HG03060 (cell line): ENCODE results near the gene CSNK2B.

Source experiments
- ATAC-seq: cut with Tn5 transposase; IDR thresholded peaks from one replicate; pipeline ENCODE4 v1.9.1; 2021; ENCODE audit warnings: low read depth, moderate number of reproducible peaks; ENCODE audit not compliant: unreplicated experiment

CSNK2B gene

DNA sequence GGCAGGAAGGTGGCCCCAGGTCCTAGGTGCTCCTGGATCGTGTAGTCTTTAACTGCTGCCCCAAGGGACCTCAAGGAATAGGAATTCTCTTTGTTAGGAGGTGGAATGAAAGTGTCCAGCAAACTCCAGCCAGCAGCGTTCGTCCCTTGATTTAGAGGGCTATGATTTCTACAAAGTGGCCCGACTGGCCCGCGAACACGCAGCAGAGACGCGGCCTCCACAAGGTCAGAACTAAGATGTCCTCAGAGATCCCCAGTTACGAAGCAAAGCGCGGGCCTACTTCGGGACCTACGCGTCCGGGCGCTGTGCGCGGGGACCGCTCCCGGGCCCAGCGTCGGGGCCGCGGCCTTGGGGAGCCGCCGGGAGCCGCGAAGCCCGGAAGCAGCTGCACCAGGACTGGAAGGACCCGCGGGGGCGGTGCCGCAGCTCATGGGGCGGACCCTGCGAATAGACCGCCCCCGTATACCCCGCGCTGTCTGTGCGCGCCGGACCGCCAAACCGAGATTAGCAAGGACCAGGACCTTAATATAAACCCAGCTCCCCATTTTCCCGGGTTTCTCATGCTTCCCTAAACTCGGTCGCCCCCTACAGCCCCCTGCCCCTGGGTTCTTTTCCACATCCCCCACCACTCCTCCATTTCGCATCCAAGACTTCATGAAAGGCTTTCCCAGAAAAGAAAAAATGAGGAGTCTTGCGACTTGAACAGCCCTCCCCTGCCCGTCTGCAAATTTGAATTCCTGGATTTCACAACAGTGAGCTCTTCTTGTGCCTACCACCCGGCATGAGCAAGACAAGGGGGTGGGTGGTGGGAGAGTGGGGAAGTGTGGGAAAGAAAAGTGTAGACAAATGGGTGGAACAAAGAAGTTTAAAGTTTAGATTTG, 5.3 kb upstream of the CSNK2B start, which contains the start of gene C6orf47:
Gene C6orf47 (minus strand): TSS at position 398 of the 881 bp plus-strand sequence. CDS start 831 bp downstream, outside the sequence.
- ATAC-seq = no peak

DNA sequence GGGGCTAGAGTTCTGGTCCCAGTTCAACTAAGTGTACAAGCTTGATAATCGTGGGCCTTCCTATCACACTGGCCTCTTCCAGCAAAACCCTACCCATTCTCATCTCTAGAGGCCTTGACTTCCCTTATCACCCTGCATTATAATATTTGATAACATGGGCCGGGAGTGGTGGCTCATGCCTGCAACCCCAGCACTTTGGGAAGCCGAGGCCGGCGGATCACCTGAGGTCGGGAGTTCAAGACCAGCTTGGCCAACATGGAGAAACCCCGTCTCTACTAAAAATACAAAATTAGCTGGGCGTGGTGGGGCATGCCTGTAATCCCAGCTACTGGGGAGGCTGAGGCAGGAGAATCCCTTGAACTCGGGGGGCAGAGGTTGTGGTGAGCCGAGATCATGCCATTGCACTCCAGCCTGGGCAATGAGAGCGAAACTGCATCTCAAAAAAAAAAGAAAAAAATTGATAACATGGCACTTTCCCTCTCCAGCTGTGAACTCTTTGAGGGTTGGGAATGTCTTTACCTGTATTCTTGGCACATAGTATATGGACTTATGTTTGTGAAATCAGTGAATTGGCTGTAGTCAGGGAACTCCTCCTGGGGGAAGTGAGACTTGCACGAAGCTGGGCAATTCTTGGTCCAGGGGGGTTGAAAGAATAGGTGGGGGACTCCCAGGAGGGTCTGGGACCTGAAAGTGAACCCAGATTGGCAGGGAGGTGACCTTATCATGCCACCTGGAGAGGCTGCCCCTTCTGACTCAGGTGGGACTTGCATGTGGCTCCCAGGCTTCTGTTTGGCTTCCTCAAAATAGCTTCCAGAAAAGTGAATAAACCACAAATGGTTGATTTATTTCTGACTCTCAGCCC, 4.4 kb upstream of the CSNK2B start:
- ATAC-seq = no peak

DNA sequence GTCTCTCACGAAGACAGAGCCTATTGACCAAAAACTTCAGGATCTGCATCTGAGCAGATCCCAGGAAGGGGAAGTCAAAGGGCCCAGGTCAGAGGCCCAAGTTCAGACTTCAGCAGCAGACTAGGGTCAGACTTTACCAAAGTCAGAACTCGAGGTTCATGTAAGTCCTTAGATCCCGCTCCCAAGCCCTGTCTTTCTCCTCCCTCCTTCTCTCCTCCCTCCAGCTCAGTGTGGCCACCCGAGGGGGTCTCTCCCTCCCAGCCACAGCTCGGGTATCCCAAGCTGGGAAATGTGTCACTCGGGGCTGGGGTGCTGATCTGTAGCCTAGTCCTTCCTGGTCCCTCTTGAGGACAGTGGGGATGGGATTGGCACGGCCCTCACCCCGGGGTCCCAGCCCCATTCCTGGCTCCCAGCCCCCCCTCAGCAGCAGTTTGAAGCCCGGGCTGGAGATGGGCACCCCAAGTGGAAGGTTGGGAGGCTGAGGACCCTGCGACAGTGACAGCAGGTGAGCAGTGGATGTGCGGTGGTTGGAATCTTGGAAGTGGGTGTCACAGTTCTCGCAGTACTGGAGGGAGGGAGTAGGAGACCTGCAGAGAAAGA, 3.7 kb upstream of the CSNK2B start:
- ATAC-seq = no peak

DNA sequence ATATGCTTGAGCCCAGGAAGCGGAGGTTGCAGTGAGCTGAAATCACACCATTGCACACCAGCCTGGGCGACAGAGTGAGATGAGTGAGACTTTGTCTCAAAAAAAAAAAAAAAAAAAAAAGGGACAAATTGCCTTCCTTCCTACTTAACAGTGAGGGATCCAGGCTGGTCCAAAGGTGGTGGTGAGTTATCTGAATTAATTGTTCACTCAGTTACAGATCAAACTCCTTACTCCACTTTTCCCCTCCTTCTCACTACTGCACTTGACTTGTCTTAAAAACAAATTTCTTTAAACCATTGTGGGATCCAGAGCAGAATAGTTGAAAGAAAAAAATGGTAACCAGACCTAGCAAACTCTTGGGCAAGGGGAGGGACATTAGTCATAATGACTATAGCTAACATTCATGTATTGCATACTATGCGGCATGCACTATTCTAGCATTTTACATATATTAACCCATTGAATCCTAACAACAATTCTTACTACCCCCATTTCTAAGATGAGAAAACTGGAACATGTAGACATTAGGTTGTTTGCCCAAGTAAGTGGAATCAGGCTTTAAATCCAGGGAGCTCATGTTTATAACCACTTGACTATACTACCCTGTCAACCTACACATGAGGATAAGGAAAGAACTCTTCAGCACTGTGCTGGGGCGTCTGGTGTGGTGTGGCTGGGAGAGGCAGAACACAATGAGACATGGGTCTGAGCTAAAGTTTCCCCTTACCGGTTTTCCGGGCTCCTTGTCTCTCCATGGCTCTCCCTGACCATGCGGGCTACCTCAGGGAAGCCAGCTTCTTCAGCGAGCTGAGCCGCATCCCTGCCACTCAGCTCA, 2.5 kb upstream of the CSNK2B start:
- no peak for ATAC-seq

DNA sequence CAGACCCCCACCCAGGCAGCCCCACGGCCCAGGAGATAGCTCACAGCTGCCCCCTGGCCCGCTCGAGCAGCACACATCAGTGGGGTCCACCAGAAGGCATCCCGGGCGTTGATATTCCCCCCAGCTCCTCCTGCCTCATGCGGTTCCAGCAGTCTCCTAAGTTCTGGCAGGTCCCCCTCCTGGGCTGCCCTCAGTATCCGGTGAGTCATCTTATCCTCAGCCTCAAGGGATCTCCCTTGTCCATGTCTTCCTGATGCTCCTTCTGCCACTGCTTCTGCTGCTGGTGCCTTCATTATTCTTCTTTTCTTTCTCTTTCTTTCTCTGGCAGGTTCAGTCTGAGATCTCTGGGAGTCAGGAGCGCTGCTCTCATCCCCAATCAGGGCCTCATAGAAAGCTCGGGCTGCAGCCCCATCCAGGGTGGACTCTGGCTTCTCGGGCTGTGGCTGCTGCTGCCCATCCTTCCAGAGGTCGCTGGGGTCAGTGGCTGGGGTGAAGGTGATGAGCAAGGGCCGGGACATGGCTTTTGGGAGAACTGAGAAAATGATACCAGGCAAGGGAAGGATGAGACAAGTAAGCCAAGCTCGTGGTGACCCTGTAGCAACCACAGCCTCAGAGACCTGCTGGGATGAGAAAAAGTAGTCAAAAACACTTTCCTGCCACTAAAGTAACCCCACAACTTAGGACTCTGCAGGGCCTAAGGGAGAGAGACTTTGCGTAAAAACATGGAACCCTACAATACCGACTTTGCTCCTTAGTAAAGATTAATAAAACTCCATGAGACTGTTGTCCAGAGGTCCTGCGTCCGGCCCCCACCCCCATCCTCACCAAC, 1.7 kb upstream of the CSNK2B start:
- ATAC-seq = no peak

DNA sequence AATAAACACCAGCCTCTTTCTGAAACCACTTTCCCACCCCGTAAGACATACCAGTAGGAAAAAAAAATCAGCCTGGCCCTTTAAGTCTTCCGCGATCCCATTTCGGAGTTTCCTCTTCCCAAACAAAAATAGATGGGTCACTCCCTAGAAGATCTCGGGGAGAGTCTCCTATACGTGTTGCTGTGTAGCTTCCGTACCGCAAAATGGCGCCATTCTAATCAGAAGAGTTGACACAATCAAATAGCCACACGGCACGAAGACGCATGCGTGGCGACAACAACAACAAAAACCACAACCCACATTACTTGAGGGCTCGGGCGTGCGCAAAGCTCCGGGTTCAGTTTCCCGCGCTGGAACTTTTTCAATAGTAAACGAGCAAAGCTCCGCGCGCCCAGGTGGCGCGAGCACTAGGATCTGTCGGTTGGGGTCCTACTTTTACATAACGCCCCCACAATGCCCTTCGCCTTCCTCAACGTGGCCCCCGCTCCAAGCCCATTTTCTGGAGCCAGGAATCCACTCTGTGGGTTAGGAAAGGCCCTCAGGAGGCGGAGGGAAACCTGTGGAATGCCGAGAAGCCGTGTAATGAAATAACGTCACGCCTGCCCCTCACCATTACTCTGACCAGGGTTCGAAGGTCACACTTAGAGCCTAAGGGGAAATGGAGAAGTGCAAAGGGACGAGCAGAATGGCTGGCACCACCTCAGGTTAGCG, 935 bp upstream of the CSNK2B start, which contains the start of gene GPANK1:
Gene GPANK1 (minus strand): TSS at position 208 of the 711 bp plus-strand sequence. CDS start 519 bp downstream, outside the sequence.
- peak; percentile 38 for ATAC-seq

DNA sequence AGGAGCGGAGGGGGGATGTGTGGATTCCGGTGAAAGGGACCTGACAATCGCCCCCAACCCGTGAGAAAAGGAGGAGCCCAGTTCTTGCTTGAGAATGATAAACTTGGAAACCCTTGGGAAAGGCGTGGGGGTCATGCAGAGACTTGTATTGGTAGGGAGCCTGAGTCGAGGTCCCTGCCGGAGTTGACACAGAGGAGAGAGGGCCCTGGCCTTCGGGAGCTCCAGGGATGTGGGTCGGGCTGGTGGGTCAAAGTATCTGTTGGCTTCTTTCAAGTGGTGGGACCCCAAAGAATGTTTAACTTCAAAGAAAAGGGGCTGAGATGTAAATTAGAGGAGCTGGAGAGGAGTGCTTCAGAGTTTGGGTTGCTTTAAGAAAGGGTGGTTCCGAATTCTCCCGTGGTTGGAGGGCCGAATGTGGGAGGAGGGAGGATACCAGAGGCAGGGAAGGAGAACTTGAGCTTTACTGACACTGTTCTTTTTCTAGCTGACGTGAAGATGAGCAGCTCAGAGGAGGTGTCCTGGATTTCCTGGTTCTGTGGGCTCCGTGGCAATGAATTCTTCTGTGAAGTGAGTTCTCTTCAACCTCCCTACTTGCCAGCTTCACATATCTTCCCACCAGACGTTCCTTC, 571 bp downstream of the CSNK2B start:
- no peak for ATAC-seq

DNA sequence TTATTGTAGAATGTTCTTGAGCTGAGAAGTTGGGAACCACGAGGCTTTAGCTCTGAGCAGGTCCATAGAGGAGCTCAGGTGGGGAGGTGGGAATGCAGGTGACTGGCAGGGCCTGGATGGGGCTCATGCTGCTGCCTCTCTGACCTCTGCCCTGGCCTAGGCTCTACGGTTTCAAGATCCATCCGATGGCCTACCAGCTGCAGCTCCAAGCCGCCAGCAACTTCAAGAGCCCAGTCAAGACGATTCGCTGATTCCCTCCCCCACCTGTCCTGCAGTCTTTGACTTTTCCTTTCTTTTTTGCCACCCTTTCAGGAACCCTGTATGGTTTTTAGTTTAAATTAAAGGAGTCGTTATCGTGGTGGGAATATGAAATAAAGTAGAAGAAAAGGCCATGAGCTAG, 3.8 kb downstream of the CSNK2B start, which contains the start of gene LY6G5B:
Gene LY6G5B (plus strand): TSS at position 301 of the 400 bp plus-strand sequence. CDS start 975 bp downstream, outside the sequence.
- no peak for ATAC-seq

DNA sequence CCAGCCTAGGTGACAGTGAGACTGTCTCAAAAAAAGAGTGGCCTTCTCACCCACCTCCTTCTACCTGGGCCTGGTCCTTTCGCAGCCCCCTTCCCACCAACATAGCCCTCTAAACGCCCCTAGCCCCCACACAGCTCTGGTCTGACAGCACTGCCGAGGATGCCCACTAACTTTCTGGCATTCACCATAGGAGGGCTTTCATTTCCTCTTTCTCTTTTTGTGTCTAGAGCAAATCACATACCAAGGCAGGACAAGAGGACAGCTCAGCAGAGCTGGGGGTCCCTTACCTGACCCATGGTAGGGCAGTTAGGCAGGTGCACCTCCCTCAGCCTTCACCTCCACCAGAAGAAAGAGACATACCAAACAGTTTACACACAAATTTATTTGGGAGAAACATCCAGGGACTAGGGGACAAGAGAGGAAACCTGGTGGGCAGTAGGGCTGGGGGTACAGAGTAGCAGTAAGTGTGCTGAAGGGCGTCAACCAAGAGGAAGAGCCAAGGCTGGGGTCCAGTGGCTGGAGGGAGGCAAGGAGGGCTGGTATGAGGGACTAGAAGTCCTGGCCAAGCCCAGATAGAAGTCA, 10.5 kb downstream of the CSNK2B start:
- no peak for ATAC-seq

DNA sequence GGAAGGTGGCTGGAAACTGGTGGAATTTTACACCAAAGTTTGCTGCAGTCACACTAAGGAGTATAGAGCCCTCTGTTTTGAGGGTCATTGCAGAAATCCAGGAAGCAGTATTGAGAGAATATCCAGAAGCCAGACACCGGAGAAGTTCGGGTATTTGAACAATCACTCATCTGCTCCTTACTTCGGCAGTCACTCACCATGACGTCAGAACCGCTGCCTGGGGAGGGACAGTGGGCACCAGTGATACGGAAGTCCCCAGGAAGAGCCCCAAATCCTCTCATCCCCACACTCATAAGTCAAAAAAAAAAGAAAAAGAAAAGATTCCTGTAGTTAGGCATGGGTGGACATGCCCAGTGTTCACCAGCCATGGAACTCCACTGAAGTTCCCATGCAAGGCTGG, 11.0 kb downstream of the CSNK2B start:
- ATAC-seq = no peak

DNA sequence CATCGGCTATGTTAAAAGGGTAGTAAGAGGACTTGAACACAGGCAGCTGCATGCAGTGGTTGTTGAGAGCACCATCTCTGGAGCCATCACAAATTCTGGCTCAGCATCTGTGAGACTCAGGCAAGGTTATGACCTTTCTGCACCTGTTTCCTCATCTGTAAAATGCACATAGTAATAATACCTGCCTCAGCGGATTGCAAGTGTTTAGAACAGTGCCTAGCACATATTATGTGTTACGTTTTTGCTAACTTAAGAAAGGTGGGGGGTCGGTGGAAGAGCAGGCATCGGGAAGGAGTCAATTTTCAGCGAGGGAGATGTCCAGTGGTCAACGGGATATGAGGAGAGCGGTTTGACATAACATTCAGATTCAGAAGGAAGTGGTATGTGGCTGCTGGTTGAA, 12.1 kb downstream of the CSNK2B start:
- ATAC-seq = no peak

DNA sequence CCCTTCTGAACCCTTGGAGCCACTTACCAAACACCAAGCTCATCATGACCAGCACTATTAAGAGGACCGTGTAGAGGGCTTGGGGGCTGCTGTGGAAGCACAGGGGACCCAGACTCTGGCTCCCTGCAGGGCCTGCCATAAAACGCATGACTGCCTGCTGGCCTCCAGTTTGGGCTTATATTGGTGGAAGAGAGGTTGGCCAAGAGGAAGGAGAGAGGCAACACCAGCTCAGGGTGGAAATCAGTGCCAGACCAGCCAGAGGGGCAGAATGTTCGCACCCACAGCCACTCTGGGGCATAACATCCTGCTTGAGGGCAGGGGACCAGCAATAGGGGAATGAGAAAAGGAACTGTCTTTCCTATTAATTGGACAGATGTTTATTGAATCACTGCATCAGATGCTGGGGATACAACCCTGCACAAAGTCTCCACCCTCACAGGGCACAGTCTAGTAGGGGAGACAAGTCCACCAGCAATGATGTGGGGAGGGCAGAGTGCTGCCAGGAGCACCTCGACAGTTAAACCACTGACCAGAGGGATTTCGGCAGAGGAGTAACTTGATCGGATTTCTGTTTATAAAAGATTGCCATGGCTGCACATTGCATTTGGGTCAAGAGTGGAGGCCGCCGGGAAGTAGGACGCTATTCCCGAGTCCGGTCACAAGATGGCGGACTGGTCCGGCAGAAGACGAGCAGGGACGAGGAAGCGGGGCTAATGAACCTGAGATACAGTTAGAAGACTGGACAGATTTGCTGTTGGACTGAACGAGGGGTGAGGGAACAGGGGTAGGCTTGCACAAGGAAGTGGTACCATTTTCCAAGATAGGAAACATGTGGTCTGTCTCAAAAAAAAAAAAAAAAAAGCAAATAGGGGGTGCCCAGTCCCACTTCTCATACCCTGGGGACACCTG, 14.6 kb downstream of the CSNK2B start, which contains the start of gene LY6G5C:
Gene LY6G5C (minus strand): TSS at position 842 of the 909 bp plus-strand sequence. CDS start 694 bp downstream, at position 148.
- no peak for ATAC-seq

DNA sequence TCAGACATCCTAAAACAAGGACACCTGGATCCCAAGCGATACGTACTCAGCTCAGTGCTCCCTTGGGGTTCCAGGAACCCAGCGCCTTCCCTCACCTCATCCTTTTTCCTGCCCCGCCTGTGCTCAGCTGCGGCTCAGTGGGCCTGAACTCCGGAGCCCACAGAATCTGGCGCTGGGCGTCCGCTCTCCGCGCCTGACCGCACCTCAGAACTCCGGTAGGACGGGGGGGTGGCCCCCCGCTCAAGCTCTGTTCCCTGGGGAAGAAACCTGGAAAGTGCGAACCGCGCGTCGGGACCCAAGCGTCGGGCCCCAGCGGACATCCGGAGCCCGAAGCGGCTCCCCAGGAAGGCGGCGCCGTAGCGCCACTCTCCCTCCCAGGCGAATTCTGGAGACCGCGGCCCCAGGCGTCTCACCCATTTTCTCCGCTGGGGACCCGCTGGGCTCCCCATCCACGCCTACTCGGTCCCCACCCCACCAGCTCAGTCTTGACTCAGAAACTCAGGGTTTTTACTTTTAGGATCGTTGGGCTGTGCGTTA, 15.3 kb downstream of the CSNK2B start:
- no peak for ATAC-seq

DNA sequence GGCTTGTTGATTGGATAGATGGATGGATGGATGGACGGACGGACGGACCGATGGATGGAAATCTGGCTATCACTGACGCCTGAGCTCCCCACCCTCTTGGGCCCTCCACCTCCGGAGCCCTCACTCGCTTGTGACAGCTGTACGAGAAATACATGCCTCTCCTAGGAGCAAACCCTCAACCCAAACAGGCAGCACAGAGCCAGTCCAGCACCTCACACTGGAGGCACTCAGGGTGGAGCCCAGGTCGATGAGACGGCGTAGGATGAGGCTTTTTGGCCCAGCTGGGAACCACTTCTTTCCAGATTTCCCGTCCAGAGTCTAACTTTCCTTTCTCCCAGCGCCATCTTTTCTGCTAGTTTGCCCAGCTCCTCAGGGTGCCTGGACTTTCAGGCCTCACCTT, 17.7 kb downstream of the CSNK2B start:
- ATAC-seq = no peak

DNA sequence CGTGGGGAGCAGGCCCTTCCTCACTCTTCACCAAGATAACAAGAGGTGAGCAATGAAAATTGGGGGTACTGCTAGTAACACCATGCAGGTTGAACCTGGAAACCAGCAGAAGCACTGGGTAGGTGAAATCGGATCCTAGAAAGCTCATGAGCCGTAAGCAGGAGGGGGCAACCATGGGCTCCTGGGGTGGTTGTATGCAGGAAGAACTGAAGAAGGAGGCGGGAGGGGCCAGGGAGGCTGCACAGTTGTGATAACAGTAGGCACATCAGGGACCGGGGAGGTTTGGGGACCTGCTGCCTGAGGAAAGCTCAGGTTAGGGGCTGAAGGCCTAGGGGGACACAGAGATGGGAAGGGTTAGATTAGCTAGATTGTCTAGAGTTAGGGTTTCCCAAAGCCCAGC, 20.6 kb downstream of the CSNK2B start:
- ATAC-seq = no peak

DNA sequence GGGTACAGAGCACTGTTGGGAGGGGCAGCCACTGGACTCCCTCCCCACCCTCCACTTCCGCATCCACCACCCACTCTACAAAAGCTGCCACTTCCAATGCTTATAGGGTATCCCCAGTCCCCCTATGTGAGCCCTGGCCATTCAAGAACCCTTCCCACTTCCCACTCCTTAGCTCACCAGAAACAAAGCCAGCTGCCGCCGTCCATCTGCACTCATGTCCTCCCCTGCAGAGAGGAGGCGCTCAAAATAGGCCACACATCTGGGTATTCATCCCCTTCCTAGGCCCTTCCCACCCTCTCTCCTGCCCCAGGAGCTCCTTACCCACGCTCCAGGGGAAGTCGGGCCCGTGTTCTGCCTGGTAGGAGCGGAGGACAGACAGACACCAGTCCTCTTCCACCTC, 21.4 kb downstream of the CSNK2B start:
- no peak for ATAC-seq
